Vagina (tissue), 2 donors: ENCODE measurements around the gene ASTN2.

ENCODE experiments used
- CTCF ChIP-seq, 3 experiments: fragments of 450-650 bp in 2 of 3; fragments of 200-600 bp in 1 of 3; sonication (generic) in 1 of 3; IDR thresholded peaks; one replicate each; pipeline ENCODE4 v1.5.1; 2017 to 2019; ENCODE audit warnings: antibody characterized with exemption in 3 of 3, mild to moderate bottlenecking in 2 of 3, moderate library complexity in 2 of 3
- POLR2A ChIP-seq, 2 donors: fragments of 450-650 bp; IDR thresholded peaks; one replicate each; pipeline ENCODE4 v1.6.1; 2017; ENCODE audit warnings: antibody characterized with exemption in 2 of 2, mild to moderate bottlenecking in 2 of 2, moderate library complexity in 2 of 2
- POLR2AphosphoS5 ChIP-seq, 2 donors: sonication (generic); formaldehyde crosslinking; IDR thresholded peaks; one replicate each; pipeline ENCODE4 v1.9.0; 2017; ENCODE audit warnings: antibody characterized with exemption in 2 of 2, mild to moderate bottlenecking in 2 of 2, low read depth in 1 of 2; ENCODE audit not compliant: insufficient read depth in 1 of 2

- TF ChIP-seq CTCF (IDR thresholded peaks at IDR 0.05) (no peak), POLR2A (IDR thresholded peaks at IDR 0.05) (no peak), POLR2AphosphoS5 (IDR thresholded peaks at IDR 0.05; ENCODE audit: insufficient read depth in 1 of 2, low read depth in 1 of 2) (no peak)
These were observed 404.8 kb downstream of the ASTN2 start for GRCh38 chr9:117010061-117010460.
